CD4-positive, alpha-beta T cell treated with Interleukin-12 subunit alpha and Interleukin-12 subunit beta, for 1 hour (primary cell): ENCODE data around the gene GRB14.
A peak's percentile ranks its signal among the peaks of the same experiment; 100 is the strongest.

Experiments used
- DNase-seq: peaks from one replicate; pipeline ENCODE4 v3.0.0-alpha.2; 2020

The GRB14 gene

GRCh38 chr2:164613321-164613982 lies 7.8 kb downstream of the GRB14 start:
- DNase-seq = no peak

DNA sequence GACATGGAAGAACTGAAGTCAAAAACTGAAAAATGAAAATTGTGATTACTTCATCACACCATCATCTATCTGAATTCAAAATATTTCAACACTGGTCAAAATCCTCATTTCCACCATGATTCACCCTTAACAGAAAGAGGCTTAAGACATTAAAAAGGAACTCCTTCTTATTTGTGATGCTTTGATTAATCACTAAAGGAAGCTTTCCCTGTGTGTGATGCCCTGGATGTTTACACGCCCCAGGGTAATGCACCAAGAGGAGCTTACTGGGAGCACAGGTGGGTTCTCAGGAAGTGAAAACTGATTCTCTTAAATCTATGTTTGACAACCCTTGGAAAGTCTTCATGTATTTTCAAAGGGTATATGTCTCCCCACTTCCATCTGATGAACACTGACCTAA lies 11.5 kb downstream of the GRB14 start:
- no peak for DNase-seq

DNA sequence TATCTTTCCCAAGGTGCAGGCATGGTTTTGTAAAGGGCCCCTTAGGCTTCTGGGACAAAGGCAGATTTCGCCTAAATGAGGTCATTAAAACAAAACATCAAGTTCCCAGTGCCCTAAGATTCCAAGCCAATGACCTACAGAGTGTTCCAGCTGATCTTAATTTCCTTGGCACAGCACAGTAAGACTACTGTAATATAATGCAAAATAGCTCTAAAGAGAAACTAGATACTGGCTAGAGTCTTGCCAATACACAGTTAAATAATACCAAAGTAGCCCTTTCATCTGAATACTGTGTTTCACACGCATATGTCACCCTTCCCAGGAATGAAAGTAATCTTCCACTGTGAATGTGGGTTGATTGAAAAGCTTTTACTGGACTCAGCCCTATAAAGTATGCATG lies 14.7 kb downstream of the GRB14 start:
- DNase-seq = no peak

- DNase-seq = no peak
Observed at GRCh38 chr2:164605295-164605694, 16.0 kb downstream of the GRB14 start.

DNA sequence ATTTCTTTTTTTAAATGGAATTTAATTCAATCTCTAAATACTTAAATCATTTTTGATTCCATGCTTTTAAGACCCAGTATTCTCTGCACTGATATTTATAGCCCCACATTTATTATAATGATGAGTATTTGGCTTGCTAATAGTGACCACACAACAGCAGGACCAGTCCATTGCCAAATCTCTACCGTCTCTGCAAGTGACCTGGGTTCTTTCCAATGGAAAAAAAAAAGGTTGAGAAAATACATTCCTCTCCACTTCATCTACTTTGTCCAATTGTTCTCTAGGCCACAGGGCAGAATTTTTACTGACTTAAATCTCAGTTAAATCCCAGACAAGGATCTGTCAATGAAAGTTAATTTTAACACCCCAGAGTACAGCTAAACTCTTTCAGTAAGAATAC lies 20.5 kb downstream of the GRB14 start:
- no peak for DNase-seq

DNA sequence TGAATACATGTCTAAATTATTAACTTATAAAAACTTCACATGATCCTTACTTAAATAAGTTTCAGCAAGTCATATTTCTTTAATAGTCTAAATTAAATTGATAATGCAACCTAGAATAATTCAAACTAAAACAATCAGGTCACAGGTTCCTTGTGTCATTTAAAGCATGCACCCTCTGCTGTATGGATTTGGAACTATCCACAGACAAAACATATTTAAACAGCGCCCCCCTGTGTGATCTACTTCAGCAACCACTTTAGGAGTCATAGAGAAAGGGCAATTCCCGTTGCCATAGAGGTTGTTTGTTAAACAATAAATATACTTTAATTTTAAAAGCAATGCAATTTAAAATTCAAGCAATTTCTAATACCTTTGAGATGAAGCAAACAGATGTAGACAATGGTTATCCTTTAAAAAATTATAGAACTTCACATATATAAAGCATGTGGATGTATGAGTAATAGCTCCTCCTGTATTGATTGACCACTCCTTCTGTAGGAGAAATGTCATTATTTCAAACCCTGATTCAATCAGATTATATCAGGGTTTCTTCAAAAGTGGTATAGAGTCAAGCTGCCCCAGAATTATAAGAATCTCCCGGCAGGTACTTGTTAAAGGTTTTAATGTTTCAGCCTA lies 21.2 kb downstream of the GRB14 start:
- peak; percentile 11 for DNase-seq

DNA sequence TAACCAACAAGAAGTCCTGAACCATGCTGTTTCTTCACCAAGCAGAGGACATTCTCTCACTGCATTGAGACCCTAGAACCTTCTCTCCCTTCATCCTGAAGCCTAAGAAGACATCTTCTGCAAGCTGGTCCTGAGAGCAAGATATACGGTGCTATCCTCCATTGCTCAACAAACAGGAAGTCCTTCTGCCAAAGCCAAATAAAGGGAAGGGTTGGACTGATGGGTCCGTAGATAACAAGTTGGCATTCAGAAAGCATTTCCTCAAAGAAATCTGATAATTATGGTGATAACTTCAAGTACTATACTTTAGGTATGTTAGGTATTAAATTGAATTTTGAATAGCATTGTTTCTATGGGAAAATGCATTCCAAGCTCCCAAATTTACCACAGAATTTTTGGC lies 23.3 kb downstream of the GRB14 start:
- DNase-seq = no peak

DNA sequence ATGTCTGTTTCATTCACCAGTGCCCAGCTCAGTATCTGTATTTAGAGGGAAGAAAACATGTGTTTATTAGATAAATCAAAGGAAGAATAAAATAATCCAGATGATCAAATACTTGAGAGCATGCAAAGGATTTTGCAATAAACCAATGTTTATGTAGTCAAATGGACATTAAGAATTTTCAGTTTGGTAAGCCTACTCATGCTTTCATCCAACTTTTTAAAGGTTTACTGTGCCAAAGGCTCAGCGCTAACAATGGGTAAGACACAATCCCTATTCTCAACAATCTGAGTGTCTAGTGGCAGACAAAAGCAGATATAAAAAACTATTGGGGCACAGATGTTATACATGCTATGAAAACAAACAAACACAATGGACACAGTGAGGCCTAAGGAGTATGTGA lies 26.3 kb downstream of the GRB14 start:
- no peak for DNase-seq

GRCh38 chr2:164593959-164594358 lies 27.3 kb downstream of the GRB14 start:
- DNase-seq = no peak

GRCh38 chr2:164593541-164593940 lies 27.7 kb downstream of the GRB14 start:
- DNase-seq = no peak

GRCh38 chr2:164589522-164589921 lies 31.8 kb downstream of the GRB14 start:
- no peak for DNase-seq

- DNase-seq = no peak
Observed at GRCh38 chr2:164581050-164581449, 40.2 kb downstream of the GRB14 start.

DNA sequence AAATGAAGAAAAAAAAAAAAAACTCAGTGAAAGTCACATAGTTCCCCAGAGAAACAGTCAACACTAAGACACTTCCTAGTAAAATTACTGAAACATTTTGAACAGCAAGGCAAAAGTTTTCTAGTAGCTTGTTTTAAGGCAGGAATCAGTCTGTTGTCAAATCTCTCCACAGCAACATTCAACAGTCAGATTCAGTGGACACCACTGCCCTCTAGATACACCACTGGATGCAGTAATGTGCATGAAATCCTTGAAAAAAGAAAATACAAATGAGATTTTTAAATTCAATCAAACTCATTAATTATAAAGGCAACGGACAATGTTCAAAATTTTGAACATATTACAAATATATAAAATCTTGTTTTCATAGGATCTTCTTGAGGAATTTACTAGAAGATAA lies 46.4 kb downstream of the GRB14 start:
- DNase-seq = no peak

DNA sequence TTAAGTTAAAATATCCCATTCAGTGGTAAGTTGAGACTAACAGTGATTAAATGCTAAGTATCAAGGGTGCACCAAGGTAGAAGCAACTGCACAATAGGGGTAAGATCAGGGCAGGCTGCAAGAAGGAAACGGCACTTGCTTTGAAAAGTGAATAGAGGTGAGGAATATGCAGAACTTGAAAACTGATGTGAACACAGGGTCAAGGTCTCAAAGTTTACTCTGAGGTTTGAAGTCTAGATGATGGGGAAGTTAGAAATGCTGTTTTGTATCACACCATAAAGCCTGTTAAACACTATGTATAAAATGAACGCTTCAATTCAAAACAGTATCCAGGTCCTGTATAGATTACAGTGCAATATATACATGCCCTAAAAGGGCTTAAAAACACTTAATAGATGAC lies 50.8 kb downstream of the GRB14 start:
- DNase-seq = no peak

DNA sequence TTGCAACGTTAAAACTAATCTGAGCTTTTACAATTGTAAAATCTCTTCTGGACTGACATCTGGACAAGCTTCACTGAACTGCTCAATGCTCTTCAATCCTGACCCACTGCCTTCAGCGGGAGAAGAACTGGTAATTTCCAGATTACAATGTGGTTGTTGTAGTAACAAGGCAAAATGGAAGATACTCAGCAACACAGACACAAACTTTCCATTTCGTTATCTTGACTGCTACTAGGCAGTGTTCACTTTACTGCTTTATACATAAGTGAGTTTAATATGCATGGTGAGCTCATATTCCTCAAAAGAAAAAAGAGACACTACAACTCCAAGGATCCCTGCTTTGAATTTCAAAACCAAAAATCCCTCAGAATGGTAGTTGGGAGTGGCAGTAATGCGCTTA lies 51.9 kb downstream of the GRB14 start:
- no peak for DNase-seq

GRCh38 chr2:164568317-164568716 lies 53.0 kb downstream of the GRB14 start:
- DNase-seq = no peak

GRCh38 chr2:164567335-164567989 lies 53.8 kb downstream of the GRB14 start:
- DNase-seq = no peak

- no peak for DNase-seq
Observed at GRCh38 chr2:164565359-164565758, 55.9 kb downstream of the GRB14 start.

DNA sequence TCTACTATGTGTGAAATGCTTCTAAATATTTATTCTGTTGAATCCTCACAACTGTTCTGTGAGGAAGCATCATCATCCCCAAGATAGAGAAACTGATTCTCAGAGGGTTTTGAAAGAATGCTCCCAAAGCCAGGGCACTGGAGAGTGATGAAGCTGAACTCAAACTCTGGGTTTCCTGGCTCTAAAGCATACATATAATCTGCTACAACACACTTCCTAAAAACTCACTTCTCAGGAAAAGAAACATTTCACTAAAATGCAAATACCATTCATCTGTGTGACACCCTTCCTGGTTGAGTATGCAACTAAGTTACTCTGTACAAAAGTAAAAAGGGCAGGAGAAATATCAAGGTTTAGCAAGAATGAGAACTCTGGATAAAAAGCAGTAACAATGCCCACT lies 58.6 kb downstream of the GRB14 start:
- DNase-seq = no peak

DNA sequence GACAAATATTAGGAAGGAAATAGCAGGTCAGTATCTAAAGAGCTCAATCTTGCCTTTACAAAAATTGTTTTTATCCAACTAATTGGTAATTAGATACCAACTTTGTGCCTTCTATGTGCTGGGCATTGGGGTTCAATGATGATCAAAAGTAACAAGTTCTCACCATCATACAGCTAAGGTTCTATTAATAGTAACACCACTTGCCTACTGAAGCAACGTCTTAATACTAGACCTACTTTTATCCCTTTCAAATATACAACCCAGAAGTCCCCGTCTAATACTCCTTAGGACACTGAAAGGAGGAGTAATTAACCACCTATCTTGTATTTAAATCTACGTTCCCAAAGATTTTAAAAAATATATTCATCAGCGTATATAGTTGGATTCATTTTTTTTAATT lies 59.3 kb downstream of the GRB14 start:
- no peak for DNase-seq

DNA sequence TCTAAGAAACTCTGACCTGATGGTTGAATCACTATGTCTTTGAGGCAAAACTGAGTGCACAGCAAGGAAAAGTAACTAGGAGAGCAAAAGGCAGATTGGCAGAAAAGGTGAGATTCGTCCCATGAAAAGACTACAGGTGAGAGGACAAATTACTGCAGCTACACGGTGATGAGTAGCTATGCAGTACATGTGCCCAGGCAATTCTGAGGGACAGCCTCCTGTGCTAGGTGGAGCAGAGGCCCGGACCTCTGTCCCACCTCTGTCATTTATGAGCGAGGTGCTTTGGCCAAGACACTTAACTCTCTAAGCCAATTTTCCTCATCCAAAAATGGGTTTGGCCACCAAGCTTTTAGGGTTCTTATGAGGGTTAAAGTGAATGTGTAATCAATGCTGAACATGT lies 59.9 kb downstream of the GRB14 start:
- DNase-seq = no peak

GRCh38 chr2:164560902-164561301 lies 60.4 kb downstream of the GRB14 start:
- no peak for DNase-seq

DNA sequence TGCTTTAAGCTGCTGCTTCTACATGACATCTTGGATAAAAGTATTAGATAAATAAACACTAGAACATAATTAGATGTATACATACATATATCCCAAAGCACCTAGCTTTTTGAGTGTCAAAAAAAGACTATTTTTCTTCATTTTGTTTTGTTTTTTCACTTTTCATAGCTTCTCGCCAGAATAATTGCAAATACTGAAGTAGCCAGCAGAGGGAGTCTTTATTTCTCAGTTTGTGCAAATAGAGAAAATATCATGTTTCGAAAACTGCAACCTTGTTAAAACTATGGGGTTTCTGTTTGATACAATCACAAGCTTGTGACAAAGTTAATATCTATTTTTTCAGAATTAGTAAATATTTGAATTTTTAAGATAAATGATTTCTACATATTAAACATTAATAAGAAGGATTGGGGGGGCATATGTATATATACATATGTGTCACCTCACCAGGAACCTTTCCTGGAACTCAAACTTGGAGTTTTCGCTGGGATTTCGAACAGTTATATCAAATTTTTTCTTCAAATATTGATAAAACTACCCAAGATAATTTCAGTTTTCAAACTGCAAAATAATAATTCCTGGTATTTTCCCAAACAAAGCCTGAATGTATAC lies 61.0 kb downstream of the GRB14 start:
- DNase-seq = no peak

DNA sequence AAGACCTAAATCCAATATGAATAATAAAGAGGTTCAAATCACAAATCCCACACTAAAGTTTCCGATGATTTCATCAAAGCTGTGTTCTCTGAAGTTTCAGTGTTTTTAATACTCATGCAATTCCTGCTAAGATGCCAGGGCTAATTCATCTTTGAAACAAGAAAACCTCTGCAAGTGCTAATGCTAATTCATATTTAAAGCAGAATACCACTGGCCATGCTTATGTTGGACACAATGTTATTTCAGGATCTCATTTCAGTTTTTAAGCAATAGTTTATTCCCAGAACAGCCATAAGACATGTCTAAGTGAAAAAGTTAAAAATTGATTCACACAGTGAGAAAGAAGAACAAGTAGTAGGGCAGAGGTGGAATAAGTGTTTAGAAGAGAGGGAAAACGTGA lies 62.8 kb downstream of the GRB14 start:
- no peak for DNase-seq
